ENCODE results near the gene SCN5A. TPM values are rescaled to one million over a fixed set of nuclear protein-coding genes. Genes with fewer than 3 reads are reported as not detected.

SCN5A gene
- total RNA-seq, 2 donors from 2014 or later: 4.5 to 5.6 TPM

DNA sequence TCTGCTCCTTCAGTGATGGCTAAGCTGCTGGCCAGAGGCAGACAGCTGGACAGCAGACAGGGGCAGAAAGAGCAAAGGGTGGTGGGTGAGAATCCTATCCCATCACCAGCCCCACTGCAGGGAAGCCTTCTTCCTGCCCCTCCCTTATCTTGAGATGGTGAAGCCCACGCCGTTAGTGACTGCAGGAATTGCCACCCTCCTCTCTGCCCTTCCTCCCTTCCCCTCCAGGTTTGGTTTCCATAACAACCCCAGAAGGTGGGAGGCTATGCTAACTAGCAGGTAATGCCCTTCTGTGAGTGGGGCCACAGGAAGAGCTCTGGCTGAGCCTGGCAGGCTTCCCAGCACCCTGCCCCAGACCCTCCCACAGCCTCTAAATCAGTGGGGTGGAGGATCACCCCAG, 32.8 kb downstream of the SCN5A start:
- Histone ChIP-seq H3K36me3 (ENCODE audit: control insufficient read depth, insufficient read depth, low read length) (no peaks in the 10 kb centered on the region), H3K27ac (ENCODE audit: low read depth, low read length) (no peak overlapping the region), H3K4me1 (ENCODE audit: control insufficient read depth, insufficient read depth, low read length) (no peaks in the 10 kb centered on the region), H3K9me3 (ENCODE audit: control insufficient read depth, low read length) (no peaks in the 10 kb centered on the region), H3K9ac (ENCODE audit: extremely low read depth, low read length, poor library complexity, severe bottlenecking) (no peak overlapping the region), H3K27me3 (ENCODE audit: control insufficient read depth, insufficient read depth, low read length, poor library complexity, severe bottlenecking) (no peaks in the 10 kb centered on the region), H3K4me3 (ENCODE audit: low read length) (no peak overlapping the region)
- Mint-ChIP-seq H3K4me1 (no peaks in the 10 kb centered on the region), H3K36me3 (ENCODE audit: low read depth) (no peaks in the 10 kb centered on the region), H3K27me3 (ENCODE audit: insufficient read depth) (peaks cover 6% of the 10 kb centered on the region), H3K9me3 (no peaks in the 10 kb centered on the region), H3K4me3 (no peak overlapping the region), H3K27ac (no peak overlapping the region)
- WGBS, 2 experiments (ENCODE audit: insufficient coverage in 1 of 2, insufficient read length in 1 of 2): 60% methylated on average over 2 of the region's 2 CpGs; no CpG with 5 or more reads in 1 of the 2 experiments
- TF ChIP-seq, protein P1, sequence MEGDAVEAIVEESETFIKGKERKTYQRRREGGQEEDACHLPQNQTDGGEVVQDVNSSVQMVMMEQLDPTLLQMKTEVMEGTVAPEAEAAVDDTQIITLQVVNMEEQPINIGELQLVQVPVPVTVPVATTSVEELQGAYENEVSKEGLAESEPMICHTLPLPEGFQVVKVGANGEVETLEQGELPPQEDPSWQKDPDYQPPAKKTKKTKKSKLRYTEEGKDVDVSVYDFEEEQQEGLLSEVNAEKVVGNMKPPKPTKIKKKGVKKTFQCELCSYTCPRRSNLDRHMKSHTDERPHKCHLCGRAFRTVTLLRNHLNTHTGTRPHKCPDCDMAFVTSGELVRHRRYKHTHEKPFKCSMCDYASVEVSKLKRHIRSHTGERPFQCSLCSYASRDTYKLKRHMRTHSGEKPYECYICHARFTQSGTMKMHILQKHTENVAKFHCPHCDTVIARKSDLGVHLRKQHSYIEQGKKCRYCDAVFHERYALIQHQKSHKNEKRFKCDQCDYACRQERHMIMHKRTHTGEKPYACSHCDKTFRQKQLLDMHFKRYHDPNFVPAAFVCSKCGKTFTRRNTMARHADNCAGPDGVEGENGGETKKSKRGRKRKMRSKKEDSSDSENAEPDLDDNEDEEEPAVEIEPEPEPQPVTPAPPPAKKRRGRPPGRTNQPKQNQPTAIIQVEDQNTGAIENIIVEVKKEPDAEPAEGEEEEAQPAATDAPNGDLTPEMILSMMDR (conservative IDR thresholded peaks at IDR 0.05): no peak
- no peak for DNase-seq

DNA sequence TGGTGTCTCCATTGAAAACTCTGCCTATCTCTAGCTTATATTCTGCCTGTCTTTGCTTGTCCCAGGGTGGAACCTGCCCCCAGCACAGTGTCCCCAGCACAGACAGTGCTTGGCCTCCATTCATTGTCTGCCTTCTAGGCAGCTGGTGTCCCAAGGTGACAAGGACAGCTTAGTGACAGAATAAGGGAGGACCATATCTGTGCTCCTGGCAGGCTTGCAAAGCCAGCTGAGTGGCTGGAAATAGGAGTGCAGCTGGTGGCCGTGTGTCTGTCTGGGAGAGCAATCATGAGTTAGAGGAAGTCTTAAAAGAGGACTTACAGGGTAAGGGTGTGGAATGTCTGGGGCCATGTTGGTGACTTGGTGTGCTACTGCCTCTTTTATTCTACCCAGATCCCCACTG, 33.4 kb downstream of the SCN5A start:
- Mint-ChIP-seq H3K36me3 (ENCODE audit: low read depth) (no peaks in the 10 kb centered on the region), H3K4me3 (no peak overlapping the region), H3K27me3 (ENCODE audit: insufficient read depth) (peaks cover 8% of the 10 kb centered on the region), H3K9me3 (no peaks in the 10 kb centered on the region), H3K4me1 (no peaks in the 10 kb centered on the region), H3K27ac (no peak overlapping the region)
- DNase-seq: no peak
- Histone ChIP-seq H3K27ac (ENCODE audit: low read depth, low read length) (no peak overlapping the region), H3K9me3 (ENCODE audit: control insufficient read depth, low read length) (no peaks in the 10 kb centered on the region), H3K4me1 (ENCODE audit: control insufficient read depth, insufficient read depth, low read length) (no peaks in the 10 kb centered on the region), H3K9ac (ENCODE audit: extremely low read depth, low read length, poor library complexity, severe bottlenecking) (no peak overlapping the region), H3K4me3 (ENCODE audit: low read length) (no peak overlapping the region), H3K27me3 (ENCODE audit: control insufficient read depth, insufficient read depth, low read length, poor library complexity, severe bottlenecking) (no peaks in the 10 kb centered on the region), H3K36me3 (ENCODE audit: control insufficient read depth, insufficient read depth, low read length) (no peaks in the 10 kb centered on the region)
- 83% methylated on average over 1 of the region's 1 CpG; no CpG with 5 or more reads in 1 of the 2 experiments for whole genome bisulfite sequencing, 2 experiments (ENCODE audit: insufficient coverage in 1 of 2, insufficient read length in 1 of 2)
- TF ChIP-seq, protein P1 (conservative IDR thresholded peaks at IDR 0.05): no peak

DNA sequence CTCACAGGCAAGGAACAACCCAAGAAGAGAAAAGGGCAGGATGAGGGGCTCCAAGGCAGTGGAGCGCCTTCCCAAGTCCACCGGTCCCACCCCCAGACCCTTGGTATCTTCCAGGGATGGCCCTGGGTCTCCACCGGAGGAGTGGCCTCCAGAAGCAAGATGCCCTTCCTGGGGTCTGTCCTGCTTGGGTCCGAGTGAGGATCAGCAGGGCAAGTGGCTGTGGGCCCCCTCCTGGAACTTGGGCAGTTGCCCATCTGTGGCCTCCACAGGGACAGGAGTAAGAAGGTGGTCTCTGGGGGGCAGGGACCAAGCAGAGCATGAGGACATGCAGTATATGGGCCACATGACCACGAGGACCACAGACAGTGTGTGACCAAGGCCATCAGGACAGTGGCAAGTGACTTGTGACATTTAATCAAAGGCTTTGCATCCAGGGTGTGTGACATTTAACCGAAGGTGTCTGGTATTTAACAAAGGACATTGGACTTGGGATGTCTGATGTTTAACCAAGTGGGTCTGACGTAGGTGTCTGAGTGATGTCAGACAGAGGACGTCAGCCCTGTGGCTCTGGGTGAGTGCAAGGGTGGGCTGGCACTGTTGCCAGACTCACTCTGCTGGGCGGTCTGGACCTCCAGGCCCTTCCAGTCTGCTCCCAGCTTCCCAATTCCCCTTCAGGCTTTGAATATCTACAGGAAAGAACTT, 34.7 kb downstream of the SCN5A start:
- Histone ChIP-seq H3K27ac (ENCODE audit: low read depth, low read length) (no peak overlapping the region), H3K27me3 (ENCODE audit: control insufficient read depth, insufficient read depth, low read length, poor library complexity, severe bottlenecking) (no peaks in the 10 kb centered on the region), H3K9me3 (ENCODE audit: control insufficient read depth, low read length) (no peaks in the 10 kb centered on the region), H3K36me3 (ENCODE audit: control insufficient read depth, insufficient read depth, low read length) (no peaks in the 10 kb centered on the region), H3K4me3 (ENCODE audit: low read length) (no peak overlapping the region), H3K9ac (ENCODE audit: extremely low read depth, low read length, poor library complexity, severe bottlenecking) (no peak overlapping the region), H3K4me1 (ENCODE audit: control insufficient read depth, insufficient read depth, low read length) (no peaks in the 10 kb centered on the region)
- H3K27ac Mint-ChIP-seq: no peak overlapping the region
- no peaks in the 10 kb centered on the region for H3K36me3 Mint-ChIP-seq (ENCODE audit: low read depth)
- 93% methylated on average over 6 to 9 of the region's 9 CpGs for WGBS, 2 experiments (ENCODE audit: insufficient coverage in 1 of 2, insufficient read length in 1 of 2)
- no peak for DNase-seq
- H3K4me1 Mint-ChIP-seq: no peaks in the 10 kb centered on the region
- H3K27me3 Mint-ChIP-seq (ENCODE audit: insufficient read depth): peaks cover 9% of the 10 kb centered on the region
- TF ChIP-seq, protein P1 (conservative IDR thresholded peaks at IDR 0.05): no peak
- H3K4me3 Mint-ChIP-seq: no peak overlapping the region
- no peaks in the 10 kb centered on the region for H3K9me3 Mint-ChIP-seq

Measured in endodermal cell (in vitro differentiated cells).